HepG2 (cell line): ENCODE results near the gene SPG7. TPM values are rescaled to one million over a fixed set of nuclear protein-coding genes. Genes with fewer than 3 reads are reported as not detected.
A peak's percentile ranks its signal among the peaks of the same experiment; 100 is the strongest.

Experiments used
- ATAC-seq: fragments of 200-7000 bp; cut with Tn5 transposase; 3 replicates; pipeline ENCODE4 v1.9.1; 2020; ENCODE audit warnings: mild to moderate bottlenecking, moderate library complexity
- BruUV-seq: library from RNA; stranded (reverse); fragments of 400-500 nt; replicated peaks from 2 replicates; lab custom pipeline; 2021; lab: Mats Ljungman, UMichigan
- CTCF ChIA-PET: fragments of 300-600 bp; formaldehyde crosslinking; extraction: SDS; loops from one replicate; lab custom pipeline; 2021; ENCODE audit warnings: low total read pairs, inconsistent platforms, low intra/inter-chr PET ratio; lab: Yijun Ruan, JAX
- POLR2A ChIA-PET: fragments of 350-600 bp; sonication (Branson Sonifier 250); formaldehyde crosslinking; loops from one replicate; lab custom pipeline; 2020; ENCODE audit warnings: antibody characterized with exemption, inconsistent platforms; lab: Yijun Ruan, JAX
- DNase-seq: peaks from one replicate; pipeline ENCODE4 v3.0.0-alpha.2; 2015; ENCODE audit warnings: low spot score
- FAIRE-seq: peaks from 3 replicates; lab custom pipeline; 2011; peaks lifted over from hg19 to GRCh38; lab: Jason Lieb, UNC
- H2AFZ ChIP-seq: one replicate; pipeline ENCODE4 v1.6.1; 2011; ENCODE audit warnings: low read length, inconsistent platforms
- H3K27ac ChIP-seq: fragments of 300-600 bp; 3 replicates; pipeline ENCODE4 v1.8.0; 2011; ENCODE audit warnings: mixed run types, mild to moderate bottlenecking, mixed read lengths, low read length, inconsistent platforms; ENCODE audit not compliant: insufficient read depth; ENCODE audit errors: extremely low read length
- H3K27me3 ChIP-seq, 2 experiments: fragments of 200-600 bp in 1 of 2; 2 replicates in 1 of 2; 3 replicates in 1 of 2; pipeline versions ENCODE4 v1.6.0 to v1.8.0; 2011; ENCODE audit warnings: low read length in 2 of 2, mild to moderate bottlenecking in 2 of 2, moderate library complexity in 2 of 2, inconsistent platforms in 1 of 2; ENCODE audit not compliant: insufficient read depth in 2 of 2, control insufficient read depth in 1 of 2
- H3K36me3 ChIP-seq, 2 experiments: fragments of 200-600 bp in 1 of 2; replicated peaks in 1 of 2; 2 replicates in 1 of 2; 3 replicates in 1 of 2; pipeline versions ENCODE4 v1.5.1 to v1.8.0; 2011; ENCODE audit warnings: low read length in 2 of 2, inconsistent platforms in 1 of 2; ENCODE audit not compliant: insufficient read depth in 2 of 2, control insufficient read depth in 1 of 2
- H3K4me1 ChIP-seq: 2 replicates; pipeline ENCODE4 v1.5.1; 2012; ENCODE audit warnings: low read length, inconsistent platforms; ENCODE audit not compliant: insufficient read depth
- H3K4me2 ChIP-seq: 2 replicates; pipeline ENCODE4 v1.6.0; 2011; ENCODE audit warnings: low read depth, low read length, inconsistent platforms
- H3K4me3 ChIP-seq, 3 experiments: fragments of 200-600 bp in 1 of 3; sonication (generic), shearing (Covaris generic) in 1 of 3; replicated peaks in 1 of 3; 2 replicates each; pipeline ENCODE4 v1.5.1; 2011 to 2016; ENCODE audit warnings: low read length in 3 of 3, inconsistent platforms in 2 of 3, low read depth in 2 of 3, mild to moderate bottlenecking in 2 of 3, control low read depth in 1 of 3, mixed read lengths in 1 of 3; ENCODE audit not compliant: insufficient read depth in 1 of 3
- H3K79me2 ChIP-seq: one replicate; pipeline ENCODE4 v1.6.1; 2011; ENCODE audit warnings: low read length, inconsistent platforms; ENCODE audit not compliant: insufficient read depth
- H3K9ac ChIP-seq: 2 replicates; pipeline ENCODE4 v1.6.0; 2011; ENCODE audit warnings: mild to moderate bottlenecking, low read depth, low read length, inconsistent platforms; ENCODE audit not compliant: insufficient read depth
- H3K9me3 ChIP-seq: 2 replicates; pipeline ENCODE4 v1.5.1; 2012; ENCODE audit warnings: mild to moderate bottlenecking, low read length
- H4K20me1 ChIP-seq: 2 replicates; pipeline ENCODE4 v1.6.0; 2011; ENCODE audit warnings: inconsistent platforms, mild to moderate bottlenecking, low read length, moderate library complexity; ENCODE audit not compliant: insufficient read depth
- EZH2 ChIP-seq: conservative IDR thresholded peaks from 2 replicates; pipeline ENCODE4 v1.6.1; 2012; ENCODE audit warnings: mild to moderate bottlenecking, low read depth, low read length, moderate library complexity
- MED13 ChIP-seq: sonication (generic); formaldehyde crosslinking; IDR thresholded peaks from 2 replicates; pipeline ENCODE4 v1.5.0; 2020; ENCODE audit warnings: missing genetic modification reagents
- MXD3 ChIP-seq: IDR thresholded peaks from 2 replicates; pipeline ENCODE4 v1.6.1; 2016; ENCODE audit warnings: mild to moderate bottlenecking, missing biosample characterization, missing genetic modification reagents
- ZC3H13 ChIP-seq: sonication (generic); formaldehyde crosslinking; IDR thresholded peaks from 2 replicates; pipeline ENCODE4 v1.8.1; 2023; ENCODE audit warnings: mild to moderate bottlenecking, missing genetic modification reagents, moderate library complexity
- WGBS: methylation state at CpG from one replicate; pipeline ENCODE4 v1.1.6; 2017; ENCODE audit warnings: low lambda C conversion rate; 5-methylcytosine and 5-hydroxymethylcytosine counted together
- in situ Hi-C: cut with HindIII; loops from 2 replicates; pipeline ENCODE4 v1.10.0; 2017; ENCODE audit warnings: low pct_unique_long_range_greater_than_20kb; ENCODE audit not compliant: extremely low pct_ligation_motif_present
- intact Hi-C: fragments of 100-400 bp; cut with micrococcal nuclease; formaldehyde crosslinking; loops from one replicate; pipeline ENCODE4 v1.10.0; 2022; ENCODE audit not compliant: unreplicated experiment
- polyA plus RNA-seq, 8 experiments: library from polyadenylated mRNA; depleted of rRNA in 3 of 8; stranded (reverse) in 7 of 8; unstranded in 1 of 8; fragments of >200 nt; fragmentation: Illumina TruSeq in 4 of 8; extraction: Trizol in 4 of 8; gene quantifications; 2 replicates each; pipeline versions ENCODE4 v1.2.1 to v1.2.3, GENCODE V29; 2011 to 2016; ENCODE audit warnings: low read depth in 4 of 8, missing spikeins in 1 of 8, mixed read lengths in 1 of 8; ENCODE audit not compliant: insufficient read depth in 1 of 8
- total RNA-seq, 5 experiments: library from RNA; depleted of rRNA; stranded (reverse); fragments of >200 nt; fragmentation: Illumina TruSeq; extraction: Trizol; gene quantifications; 2 replicates each; pipeline ENCODE4 v1.2.3, GENCODE V29; 2016; ENCODE audit warnings: low read depth in 1 of 5
- TF ChIP-seq, protein P1 (sequence below): sonication (generic); formaldehyde crosslinking; IDR thresholded peaks from 2 replicates; pipeline ENCODE4 v1.5.1; 2020; ENCODE audit warnings: missing genetic modification reagents, mild to moderate bottlenecking, borderline replicate concordance

Gene SPG7
- total and polyA plus RNA-seq, 2 of the 13 experiments (the other 11 are each of a cell fraction or from before 2014, with no cell fraction given): 66.0 to 136 TPM

- CTCF ChIA-PET: no interaction called here
- peak overlapping the region; percentile 15; the same call in 1 of the 2 replicates for H3K4me2 ChIP-seq
- no peaks in the 10 kb centered on the region for H4K20me1 ChIP-seq
- H2AFZ ChIP-seq: no peak overlapping the region
- no peak overlapping the region for H3K4me3 ChIP-seq
- no peak overlapping the region for H3K9ac ChIP-seq
- intact Hi-C loops: no loop called here
- DNase-seq (no peak), FAIRE-seq (peak; percentile 8)
- WGBS: 20% methylated on average over 15 of the region's 15 CpGs
- H3K79me2 ChIP-seq: no peaks in the 10 kb centered on the region
- POLR2A ChIA-PET: no interaction called here
- no peak for TF ChIP-seq EZH2
- TF ChIP-seq, protein P1, sequence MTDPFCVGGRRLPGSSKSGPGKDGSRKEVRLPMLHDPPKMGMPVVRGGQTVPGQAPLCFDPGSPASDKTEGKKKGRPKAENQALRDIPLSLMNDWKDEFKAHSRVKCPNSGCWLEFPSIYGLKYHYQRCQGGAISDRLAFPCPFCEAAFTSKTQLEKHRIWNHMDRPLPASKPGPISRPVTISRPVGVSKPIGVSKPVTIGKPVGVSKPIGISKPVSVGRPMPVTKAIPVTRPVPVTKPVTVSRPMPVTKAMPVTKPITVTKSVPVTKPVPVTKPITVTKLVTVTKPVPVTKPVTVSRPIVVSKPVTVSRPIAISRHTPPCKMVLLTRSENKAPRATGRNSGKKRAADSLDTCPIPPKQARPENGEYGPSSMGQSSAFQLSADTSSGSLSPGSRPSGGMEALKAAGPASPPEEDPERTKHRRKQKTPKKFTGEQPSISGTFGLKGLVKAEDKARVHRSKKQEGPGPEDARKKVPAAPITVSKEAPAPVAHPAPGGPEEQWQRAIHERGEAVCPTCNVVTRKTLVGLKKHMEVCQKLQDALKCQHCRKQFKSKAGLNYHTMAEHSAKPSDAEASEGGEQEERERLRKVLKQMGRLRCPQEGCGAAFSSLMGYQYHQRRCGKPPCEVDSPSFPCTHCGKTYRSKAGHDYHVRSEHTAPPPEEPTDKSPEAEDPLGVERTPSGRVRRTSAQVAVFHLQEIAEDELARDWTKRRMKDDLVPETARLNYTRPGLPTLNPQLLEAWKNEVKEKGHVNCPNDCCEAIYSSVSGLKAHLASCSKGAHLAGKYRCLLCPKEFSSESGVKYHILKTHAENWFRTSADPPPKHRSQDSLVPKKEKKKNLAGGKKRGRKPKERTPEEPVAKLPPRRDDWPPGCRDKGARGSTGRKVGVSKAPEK: no peak
- no peak for TF ChIP-seq ZC3H13 (CRISPR knock-in tag)
- no peak for TF ChIP-seq MED13 (CRISPR knock-in tag)
- TF ChIP-seq MXD3 (CRISPR knock-in tag): no peak
- TF ChIP-seq, all 625 proteins: peak for 0
- Histone ChIP-seq H3K9me3 (no peaks in the 10 kb centered on the region), H3K27me3 (peaks cover 10 to 41% of the 10 kb centered on the region in 2 experiments; a peak in 4 of 5 replicates), H3K4me1 (peaks cover 17% of the 10 kb centered on the region), H3K27ac (no peak overlapping the region), H3K36me3 (no peaks in the 10 kb centered on the region)
- BruUV-seq: no TSS peak
- no peak for ATAC-seq
- in situ Hi-C loops: no loop called here
These were observed 85.6 kb downstream of the SPG7 start for GRCh38 chr16:89593841-89594240.
